NCI-H2107 treated with DMSO at 0.1 percent for 48 hours (cell line): ENCODE results near the gene GIGYF2.
A peak's percentile ranks its signal among the peaks of the same experiment; 100 is the strongest.
"Not testable (repeated sequence)": the region's sequence is repeated elsewhere in the genome, so short reads cannot be mapped to it uniquely, and the experiment has no call there.

Experiments used
- DNase-seq: peaks from one replicate; lab custom pipeline; 2025; ENCODE audit not compliant: unreplicated experiment; lab: John Stamatoyannopoulos, UW

Gene GIGYF2

GRCh38 chr2:232697059-232697806, at the start of gene GIGYF2:
TSS of gene GIGYF2 (plus strand) at chr2:232697331. CDS start at chr2:232735198, 37,867 bp downstream.
- peak; percentile 89 for DNase-seq

GRCh38 chr2:232649033-232649432, 48.1 kb upstream of the GIGYF2 start:
- DNase-seq = no peak

GRCh38 chr2:232652505-232652851, 44.7 kb upstream of the GIGYF2 start:
- no peak for DNase-seq

- no peak for DNase-seq
Measured at GRCh38 chr2:232653441-232653840, 43.7 kb upstream of the GIGYF2 start.

- no peak for DNase-seq
Measured at GRCh38 chr2:232655392-232655791, 41.7 kb upstream of the GIGYF2 start.

- DNase-seq = no peak
Measured at GRCh38 chr2:232658217-232658785, 38.8 kb upstream of the GIGYF2 start.

GRCh38 chr2:232659359-232659758, 37.8 kb upstream of the GIGYF2 start:
- no peak for DNase-seq

- no peak for DNase-seq
Measured at GRCh38 chr2:232662486-232663260, 34.5 kb upstream of the GIGYF2 start.

- DNase-seq = no peak
Measured at GRCh38 chr2:232666051-232666805, 30.9 kb upstream of the GIGYF2 start.

- no peak for DNase-seq
Measured at GRCh38 chr2:232667989-232668583, 29.0 kb upstream of the GIGYF2 start.

- no peak for DNase-seq
Measured at GRCh38 chr2:232668805-232669444, 28.2 kb upstream of the GIGYF2 start.

GRCh38 chr2:232672588-232672987, 24.5 kb upstream of the GIGYF2 start:
- no peak for DNase-seq

- DNase-seq = no peak
Measured at GRCh38 chr2:232674491-232674890, 22.6 kb upstream of the GIGYF2 start.

GRCh38 chr2:232675381-232675780, 21.8 kb upstream of the GIGYF2 start:
- DNase-seq = no peak

- no peak for DNase-seq
Measured at GRCh38 chr2:232680006-232680405, 17.1 kb upstream of the GIGYF2 start.

GRCh38 chr2:232681527-232681926, 15.6 kb upstream of the GIGYF2 start:
- no peak for DNase-seq

GRCh38 chr2:232683368-232683767, 13.8 kb upstream of the GIGYF2 start:
- no peak for DNase-seq

- not testable (repeated sequence) for DNase-seq
Measured at GRCh38 chr2:232685391-232685790, 11.7 kb upstream of the GIGYF2 start.

GRCh38 chr2:232687382-232688160, 9.6 kb upstream of the GIGYF2 start:
- no peak for DNase-seq

- no peak for DNase-seq
Measured at GRCh38 chr2:232688201-232688600, 8.9 kb upstream of the GIGYF2 start.
